ENCODE measurements around the gene AUP1.

AUP1 gene

GRCh38 chr2:74572178-74572925 is 42.8 kb upstream of the AUP1 start:
- Histone ChIP-seq H3K9ac (ENCODE audit: low read length) (no peak overlapping the region), H3K4me1 (ENCODE audit: low read length) (peaks cover 48% of the 10 kb centered on the region), H4K20me1 (ENCODE audit: insufficient read depth, low read length) (no peaks in the 10 kb centered on the region), H3K4me2 (ENCODE audit: low read length) (no peak overlapping the region), H3K27me3 (ENCODE audit: low read depth, low read length) (0 out of 2 replicates have a peak, but pooled peaks cover 4% of the 10 kb centered on the region), H3K36me3 (replicated peaks; ENCODE audit: low read depth, low read length) (no peaks in the 10 kb centered on the region), H3K27ac (ENCODE audit: low read length) (no peak overlapping the region), H2AFZ (ENCODE audit: low read depth, low read length) (no peak overlapping the region), H3K79me2 (ENCODE audit: low read length) (no peaks in the 10 kb centered on the region), H3K9me3 (ENCODE audit: insufficient read depth, low read length) (no peaks in the 10 kb centered on the region), H3K4me3 (ENCODE audit: low read length) (no peak overlapping the region)
- no peak for TF ChIP-seq CTCF (IDR thresholded peaks at IDR 0.05; ENCODE audit: low read depth, low read length)
- TF ChIP-seq EZH2phosphoT487 (IDR thresholded peaks at IDR 0.05; ENCODE audit: low read depth): no peak

GRCh38 chr2:74571058-74571457 is 41.6 kb upstream of the AUP1 start:
- H2AFZ ChIP-seq (ENCODE audit: low read depth, low read length): peak overlapping the region; percentile 75
- H4K20me1 ChIP-seq (ENCODE audit: insufficient read depth, low read length): no peaks in the 10 kb centered on the region
- peaks cover 46% of the 10 kb centered on the region for H3K4me1 ChIP-seq (ENCODE audit: low read length)
- peak overlapping the region; percentile 40; the same call in 1 of the 2 replicates for H3K9ac ChIP-seq (ENCODE audit: low read length)
- no peaks in the 10 kb centered on the region for H3K36me3 ChIP-seq (replicated peaks; ENCODE audit: low read depth, low read length)
- H3K27ac ChIP-seq (ENCODE audit: low read length): peak overlapping the region; percentile 66
- H3K79me2 ChIP-seq (ENCODE audit: low read length): no peaks in the 10 kb centered on the region
- H3K4me2 ChIP-seq (ENCODE audit: low read length): peak overlapping the region; percentile 54
- TF ChIP-seq EZH2phosphoT487 (IDR thresholded peaks at IDR 0.05; ENCODE audit: low read depth) (no peak), CTCF (IDR thresholded peaks at IDR 0.05; ENCODE audit: low read depth, low read length) (no peak)
- H3K4me3 ChIP-seq (ENCODE audit: low read length): 0 out of 2 replicates have a peak overlapping the region, but pooled peaks have one; percentile 22
- H3K9me3 ChIP-seq (ENCODE audit: insufficient read depth, low read length): no peaks in the 10 kb centered on the region
- 0 out of 2 replicates have a peak, but pooled peaks cover 4% of the 10 kb centered on the region for H3K27me3 ChIP-seq (ENCODE audit: low read depth, low read length)

GRCh38 chr2:74569686-74570085 is 40.2 kb upstream of the AUP1 start:
- TF ChIP-seq CTCF (IDR thresholded peaks at IDR 0.05; ENCODE audit: low read depth, low read length): no peak
- no peak for TF ChIP-seq EZH2phosphoT487 (IDR thresholded peaks at IDR 0.05; ENCODE audit: low read depth)
- H3K36me3 ChIP-seq (replicated peaks; ENCODE audit: low read depth, low read length): no peaks in the 10 kb centered on the region
- H3K27me3 ChIP-seq (ENCODE audit: low read depth, low read length): 0 out of 2 replicates have a peak, but pooled peaks cover 4% of the 10 kb centered on the region
- no peaks in the 10 kb centered on the region for H3K79me2 ChIP-seq (ENCODE audit: low read length)
- no peak overlapping the region for H2AFZ ChIP-seq (ENCODE audit: low read depth, low read length)
- peaks cover 46% of the 10 kb centered on the region for H3K4me1 ChIP-seq (ENCODE audit: low read length)
- H3K9me3 ChIP-seq (ENCODE audit: insufficient read depth, low read length): no peaks in the 10 kb centered on the region
- no peak overlapping the region for H3K4me3 ChIP-seq (ENCODE audit: low read length)
- no peak overlapping the region for H3K9ac ChIP-seq (ENCODE audit: low read length)
- H3K4me2 ChIP-seq (ENCODE audit: low read length): no peak overlapping the region
- no peak overlapping the region for H3K27ac ChIP-seq (ENCODE audit: low read length)
- H4K20me1 ChIP-seq (ENCODE audit: insufficient read depth, low read length): no peaks in the 10 kb centered on the region

- no peak overlapping the region for H3K4me2 ChIP-seq (ENCODE audit: low read length)
- TF ChIP-seq CTCF (IDR thresholded peaks at IDR 0.05; ENCODE audit: low read depth, low read length): no peak
- no peak for TF ChIP-seq EZH2phosphoT487 (IDR thresholded peaks at IDR 0.05; ENCODE audit: low read depth)
These were observed 38.4 kb upstream of the AUP1 start for GRCh38 chr2:74567881-74568280.

More at GRCh38 chr2:74567881-74568280, 38.4 kb upstream of the AUP1 start:
- Histone ChIP-seq H3K27ac (ENCODE audit: low read length) (no peak overlapping the region), H3K4me1 (ENCODE audit: low read length) (peaks cover 35% of the 10 kb centered on the region), H3K9ac (ENCODE audit: low read length) (no peak overlapping the region), H3K36me3 (replicated peaks; ENCODE audit: low read depth, low read length) (no peaks in the 10 kb centered on the region), H4K20me1 (ENCODE audit: insufficient read depth, low read length) (no peaks in the 10 kb centered on the region), H3K9me3 (ENCODE audit: insufficient read depth, low read length) (no peaks in the 10 kb centered on the region), H3K79me2 (ENCODE audit: low read length) (no peaks in the 10 kb centered on the region), H3K4me3 (ENCODE audit: low read length) (no peak overlapping the region), H3K27me3 (ENCODE audit: low read depth, low read length) (peaks cover 4% of the 10 kb centered on the region; the same call in 1 of the 2 replicates), H2AFZ (ENCODE audit: low read depth, low read length) (no peak overlapping the region)
